Stimulated activated effector memory CD8-positive, alpha-beta T cell treated with anti-CD3 and anti-CD28 coated beads, Interleukin-12 subunit alpha, Interleukin-12 subunit beta, amount 100 ng/mL, for 72 hours (primary cell): Measurements from ENCODE around the gene TTC16.
"Not testable (repeated sequence)": the region's sequence is repeated elsewhere in the genome, so short reads cannot be mapped to it uniquely, and the experiment has no call there.

ENCODE experiments used
- ATAC-seq: fragments of 150-1000 bp; cut with Tn5 transposase; 2 replicates; pipeline ENCODE4 v1.10.0; 2021
- DNase-seq, 2 donors: peaks; one replicate each; pipeline ENCODE4 v3.0.0; 2021 to 2022; ENCODE audit warnings: low spot score in 2 of 2
- H3K27ac Mint-ChIP-seq: one replicate; pipeline ENCODE4 v1.8.0; 2022; ENCODE audit warnings: mild to moderate bottlenecking, mixed read lengths
- H3K36me3 Mint-ChIP-seq: one replicate; pipeline ENCODE4 v1.8.0; 2022; ENCODE audit warnings: mild to moderate bottlenecking, mixed read lengths
- H3K4me1 Mint-ChIP-seq: one replicate; pipeline ENCODE4 v1.8.0; 2022; ENCODE audit warnings: mixed read lengths
- H3K4me3 Mint-ChIP-seq: one replicate; pipeline ENCODE4 v1.8.0; 2022; ENCODE audit warnings: mild to moderate bottlenecking, mixed read lengths
- H3K9me3 Mint-ChIP-seq: one replicate; pipeline ENCODE4 v1.8.0; 2022; ENCODE audit warnings: mixed read lengths

The TTC16 gene

GRCh38 chr9:127773981-127774380 lies 58.1 kb downstream of the TTC16 start:
- Mint-ChIP-seq H3K4me1 (peaks cover 57% of the 10 kb centered on the region), H3K27ac (peak overlapping the region; percentile 85)
- ATAC-seq: no peak

GRCh38 chr9:127776195-127776923 lies 60.5 kb downstream of the TTC16 start:
- Mint-ChIP-seq H3K4me1 (peaks cover 51% of the 10 kb centered on the region), H3K4me3 (peak overlapping the region; percentile 93), H3K9me3 (no peaks in the 10 kb centered on the region), H3K27ac (peak overlapping the region; percentile 99), H3K36me3 (peaks cover 69% of the 10 kb centered on the region)
- peak; percentile 54 to 84 for DNase-seq
- ATAC-seq: peak; percentile 62

More at GRCh38 chr9:127773981-127774380, 58.1 kb downstream of the TTC16 start:
- H3K36me3 Mint-ChIP-seq: peaks cover 89% of the 10 kb centered on the region
- no peaks in the 10 kb centered on the region for H3K9me3 Mint-ChIP-seq
- peak overlapping the region; percentile 28 for H3K4me3 Mint-ChIP-seq
- DNase-seq: no peak

DNA sequence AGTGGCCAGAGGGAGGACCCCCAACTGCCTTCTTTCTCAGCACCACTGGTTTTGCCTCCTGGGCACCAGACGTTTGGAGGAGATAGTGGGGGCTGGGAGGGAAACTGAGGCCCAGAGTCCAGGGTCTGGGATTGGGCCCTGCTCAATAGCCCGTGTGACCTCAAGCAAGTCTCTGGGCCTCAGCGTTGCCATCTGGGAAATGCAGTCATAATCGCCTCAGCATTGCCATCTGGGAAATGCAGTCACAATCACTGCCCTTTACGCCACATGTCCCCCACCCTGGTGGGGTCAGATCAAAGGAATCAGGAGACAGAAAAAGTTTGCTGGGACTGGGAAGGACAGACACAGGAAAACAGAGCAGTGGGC lies 61.0 kb downstream of the TTC16 start:
- peak overlapping the region; percentile 93 for H3K4me3 Mint-ChIP-seq
- no peaks in the 10 kb centered on the region for H3K9me3 Mint-ChIP-seq
- H3K27ac Mint-ChIP-seq: peak overlapping the region; percentile 99
- peaks cover 63% of the 10 kb centered on the region for H3K36me3 Mint-ChIP-seq
- ATAC-seq (no peak), DNase-seq (no peak)
- peaks cover 56% of the 10 kb centered on the region for H3K4me1 Mint-ChIP-seq

GRCh38 chr9:127777368-127777980 lies 61.6 kb downstream of the TTC16 start:
- H3K9me3 Mint-ChIP-seq: no peaks in the 10 kb centered on the region
- peaks cover 57% of the 10 kb centered on the region for H3K36me3 Mint-ChIP-seq
- ATAC-seq (no peak), DNase-seq (peak in 1 of 2 donors; percentile 62)
- H3K4me3 Mint-ChIP-seq: peak overlapping the region; percentile 93
- peaks cover 62% of the 10 kb centered on the region for H3K4me1 Mint-ChIP-seq
- H3K27ac Mint-ChIP-seq: peak overlapping the region; percentile 99

DNA sequence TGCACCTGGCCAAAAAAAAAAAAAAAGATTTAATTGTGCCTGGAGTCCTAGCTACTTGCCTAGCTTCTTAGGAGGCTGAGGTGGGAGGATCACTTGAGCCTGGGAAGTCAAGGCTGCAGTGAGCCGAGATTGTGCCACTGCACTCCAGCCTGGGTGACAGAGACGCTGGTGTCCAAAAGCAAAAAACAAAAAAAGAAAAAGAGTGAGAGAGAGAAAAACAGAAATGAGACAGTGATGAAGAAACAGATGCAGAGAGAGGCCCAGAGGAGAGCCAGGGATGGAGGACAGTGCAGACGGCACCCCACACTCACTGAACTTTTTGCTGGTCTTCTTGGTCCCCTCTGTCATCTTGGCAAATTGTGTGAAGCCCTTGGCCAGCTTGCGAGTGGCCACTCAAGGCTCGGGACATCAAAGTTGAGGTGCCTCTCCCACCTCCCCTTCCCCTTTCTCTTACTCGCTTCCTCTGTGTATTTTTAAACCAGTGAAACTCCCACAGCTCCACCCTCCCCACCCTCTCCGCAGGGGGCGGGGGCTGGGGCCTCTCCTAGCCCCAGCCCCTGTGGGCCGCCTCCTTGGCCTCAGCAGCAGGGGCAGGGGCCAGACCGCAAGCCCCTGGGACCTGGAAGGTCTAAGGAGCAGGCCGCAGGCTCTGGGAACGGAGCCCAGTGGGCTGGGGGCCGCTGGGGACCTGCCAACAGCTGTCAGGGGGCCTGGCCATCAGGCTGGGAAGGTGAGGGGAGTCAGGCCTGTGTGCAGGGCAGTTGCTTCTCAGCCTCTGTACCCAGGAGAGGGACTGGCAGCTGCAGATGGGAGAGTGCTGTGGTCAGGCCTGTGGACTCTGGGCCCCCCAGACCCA lies 62.6 kb downstream of the TTC16 start, which contains the start of gene SH2D3C:
TSS of gene SH2D3C (minus strand) at position 387 of the 856 bp plus-strand sequence. CDS start at position 348, 39 bp downstream.
- Mint-ChIP-seq H3K36me3 (peaks cover 54% of the 10 kb centered on the region), H3K4me1 (peaks cover 72% of the 10 kb centered on the region), H3K4me3 (peak within 1 kb of the TSS; percentile 93), H3K9me3 (no peaks in the 10 kb centered on the region), H3K27ac (peak within 1 kb of the TSS; percentile 99)
- ATAC-seq (peak; percentile 49), DNase-seq (peak; percentile 39 to 83)

GRCh38 chr9:127779136-127779981 lies 63.5 kb downstream of the TTC16 start:
- ATAC-seq (peak; percentile 84), DNase-seq (peak; percentile 48 to 86)
- Mint-ChIP-seq H3K9me3 (no peaks in the 10 kb centered on the region), H3K27ac (peak overlapping the region; percentile 99), H3K4me1 (peaks cover 73% of the 10 kb centered on the region), H3K4me3 (peak overlapping the region; percentile 93), H3K36me3 (peaks cover 46% of the 10 kb centered on the region)

DNA sequence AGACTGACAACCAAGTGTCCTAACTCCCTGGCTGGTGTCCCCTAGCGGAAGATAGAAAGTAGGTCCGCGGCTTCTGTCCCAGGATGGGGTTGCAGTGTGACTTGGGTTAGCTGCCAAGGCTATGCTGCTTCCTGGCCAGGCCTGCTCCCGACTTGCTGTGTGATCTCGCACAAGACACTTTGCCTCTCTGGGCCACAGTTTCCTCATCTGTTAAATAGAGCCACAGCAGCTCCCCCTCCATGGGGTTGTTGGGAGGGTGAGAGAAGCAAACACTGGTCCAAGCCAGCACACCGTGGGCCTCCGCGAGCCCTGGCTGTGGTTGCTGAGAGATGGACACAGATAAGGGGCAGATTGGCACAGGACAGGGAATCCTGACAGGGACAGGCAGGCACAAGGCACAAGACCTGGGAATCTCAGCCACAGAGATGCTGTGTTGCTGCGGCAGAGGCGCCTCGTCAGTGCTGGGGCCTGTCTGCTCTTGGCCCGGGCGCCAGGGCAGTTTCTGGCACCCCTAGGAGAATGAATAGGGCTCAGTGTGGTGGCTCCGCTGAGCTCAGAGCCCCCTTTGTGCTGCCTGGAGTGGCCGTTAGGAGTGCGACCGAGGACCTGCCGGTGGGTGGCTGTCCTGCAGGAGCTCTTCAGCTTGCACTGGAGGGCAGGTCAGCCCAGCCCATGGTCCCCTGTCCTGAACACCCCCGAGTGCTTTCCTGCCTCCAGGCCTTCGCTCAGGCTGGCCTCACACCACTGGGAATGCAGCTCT lies 64.4 kb downstream of the TTC16 start:
- DNase-seq (no peak), ATAC-seq (no peak)
- H3K36me3 Mint-ChIP-seq: peaks cover 36% of the 10 kb centered on the region
- H3K27ac Mint-ChIP-seq: peak overlapping the region; percentile 99
- H3K4me3 Mint-ChIP-seq: peak overlapping the region; percentile 93
- no peaks in the 10 kb centered on the region for H3K9me3 Mint-ChIP-seq
- H3K4me1 Mint-ChIP-seq: peaks cover 74% of the 10 kb centered on the region

DNA sequence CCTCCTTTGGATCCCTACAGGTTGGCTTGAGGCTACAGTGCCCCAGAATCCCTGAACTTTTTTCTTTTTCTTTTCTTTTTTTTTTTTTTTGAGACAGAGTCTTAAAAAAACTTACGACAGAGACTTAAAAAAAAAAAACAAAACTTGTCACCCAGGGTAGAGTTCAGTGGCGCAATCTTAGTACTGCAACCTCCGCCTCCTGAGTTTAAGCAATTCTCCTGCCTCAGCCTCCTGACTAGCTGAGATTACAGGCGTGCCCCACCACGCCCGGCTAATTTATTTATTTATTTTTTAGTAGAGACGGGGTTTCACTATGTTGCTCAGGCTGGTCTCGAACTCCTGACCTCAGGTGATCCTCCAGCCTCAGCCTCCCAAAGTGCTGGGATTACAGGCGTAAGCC lies 65.0 kb downstream of the TTC16 start:
- H3K4me1 Mint-ChIP-seq: peaks cover 74% of the 10 kb centered on the region
- H3K4me3 Mint-ChIP-seq: peak overlapping the region; percentile 93
- not testable (repeated sequence) for ATAC-seq, H3K9me3 Mint-ChIP-seq, DNase-seq
- H3K36me3 Mint-ChIP-seq: peaks cover 38% of the 10 kb centered on the region
- peak overlapping the region; percentile 99 for H3K27ac Mint-ChIP-seq
